ENCODE data around the gene ITGA3.

ITGA3 gene

DNA sequence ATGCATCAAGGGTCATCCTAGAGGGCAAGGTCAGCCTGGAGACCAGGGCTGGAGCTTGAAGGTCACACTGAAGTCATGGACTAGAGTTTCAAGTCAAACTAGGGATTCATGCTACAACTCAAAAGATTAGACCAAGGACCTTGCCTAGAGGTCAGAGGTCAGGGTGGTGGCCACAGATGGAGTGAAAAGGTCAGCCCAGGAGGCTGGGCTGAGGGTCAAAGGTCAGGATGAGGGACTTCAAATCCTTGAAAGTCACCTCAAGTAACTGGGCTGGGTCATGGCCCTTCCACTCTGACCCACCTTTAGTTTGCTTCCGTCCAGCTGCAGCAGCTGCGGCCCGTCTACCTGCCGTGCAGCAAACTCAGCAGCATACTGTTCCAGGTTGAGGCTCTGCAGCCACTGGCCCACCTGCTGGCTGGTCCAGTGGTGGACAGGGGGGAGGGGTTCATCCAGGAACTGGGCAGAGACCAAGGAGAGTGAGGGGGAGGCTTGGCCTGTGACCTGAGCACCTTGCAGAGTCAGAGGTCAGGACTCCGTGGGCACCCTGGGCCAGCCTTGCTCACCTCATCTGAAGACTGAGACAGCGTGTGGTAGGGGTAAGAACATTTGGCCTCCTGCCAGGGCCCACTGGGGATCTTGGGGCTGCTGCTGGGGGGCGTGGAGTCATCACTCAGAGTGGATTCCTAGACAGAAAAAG lies 57.9 kb downstream of the ITGA3 start:
- Histone ChIP-seq H3K27me3 (ENCODE audit: insufficient read depth, low read length) (no peaks in the 10 kb centered on the region), H3K4me2 (ENCODE audit: low read length) (no peak overlapping the region), H3K4me3 (ENCODE audit: low read depth, low read length, poor library complexity, severe bottlenecking) (no peak overlapping the region), H3K27ac (ENCODE audit: low read depth, low read length, poor library complexity, severe bottlenecking) (no peak overlapping the region), H2AFZ (ENCODE audit: low read length) (no peak overlapping the region), H3K9me2 (ENCODE audit: low read depth, low read length) (no peaks in the 10 kb centered on the region), H3K9ac (ENCODE audit: low read length) (no peak overlapping the region), H4K20me1 (ENCODE audit: insufficient read depth, low read length) (no peaks in the 10 kb centered on the region), H3K36me3 (ENCODE audit: insufficient read depth, low read length) (no peaks in the 10 kb centered on the region), H3F3A (ENCODE audit: insufficient read depth, low read length) (no peaks in the 10 kb centered on the region), H3K9me3 (ENCODE audit: low read length) (no peaks in the 10 kb centered on the region), H3K4me1 (ENCODE audit: insufficient read depth, low read length, severe bottlenecking) (no peaks in the 10 kb centered on the region), H3K79me2 (ENCODE audit: insufficient read depth, low read length) (no peaks in the 10 kb centered on the region)
- TF ChIP-seq, protein P1, sequence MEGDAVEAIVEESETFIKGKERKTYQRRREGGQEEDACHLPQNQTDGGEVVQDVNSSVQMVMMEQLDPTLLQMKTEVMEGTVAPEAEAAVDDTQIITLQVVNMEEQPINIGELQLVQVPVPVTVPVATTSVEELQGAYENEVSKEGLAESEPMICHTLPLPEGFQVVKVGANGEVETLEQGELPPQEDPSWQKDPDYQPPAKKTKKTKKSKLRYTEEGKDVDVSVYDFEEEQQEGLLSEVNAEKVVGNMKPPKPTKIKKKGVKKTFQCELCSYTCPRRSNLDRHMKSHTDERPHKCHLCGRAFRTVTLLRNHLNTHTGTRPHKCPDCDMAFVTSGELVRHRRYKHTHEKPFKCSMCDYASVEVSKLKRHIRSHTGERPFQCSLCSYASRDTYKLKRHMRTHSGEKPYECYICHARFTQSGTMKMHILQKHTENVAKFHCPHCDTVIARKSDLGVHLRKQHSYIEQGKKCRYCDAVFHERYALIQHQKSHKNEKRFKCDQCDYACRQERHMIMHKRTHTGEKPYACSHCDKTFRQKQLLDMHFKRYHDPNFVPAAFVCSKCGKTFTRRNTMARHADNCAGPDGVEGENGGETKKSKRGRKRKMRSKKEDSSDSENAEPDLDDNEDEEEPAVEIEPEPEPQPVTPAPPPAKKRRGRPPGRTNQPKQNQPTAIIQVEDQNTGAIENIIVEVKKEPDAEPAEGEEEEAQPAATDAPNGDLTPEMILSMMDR (IDR thresholded peaks at IDR 0.05; ENCODE audit: low read length): no peak
- TF ChIP-seq EZH2 (IDR thresholded peaks at IDR 0.05; ENCODE audit: borderline replicate concordance, low read length): no peak

DNA sequence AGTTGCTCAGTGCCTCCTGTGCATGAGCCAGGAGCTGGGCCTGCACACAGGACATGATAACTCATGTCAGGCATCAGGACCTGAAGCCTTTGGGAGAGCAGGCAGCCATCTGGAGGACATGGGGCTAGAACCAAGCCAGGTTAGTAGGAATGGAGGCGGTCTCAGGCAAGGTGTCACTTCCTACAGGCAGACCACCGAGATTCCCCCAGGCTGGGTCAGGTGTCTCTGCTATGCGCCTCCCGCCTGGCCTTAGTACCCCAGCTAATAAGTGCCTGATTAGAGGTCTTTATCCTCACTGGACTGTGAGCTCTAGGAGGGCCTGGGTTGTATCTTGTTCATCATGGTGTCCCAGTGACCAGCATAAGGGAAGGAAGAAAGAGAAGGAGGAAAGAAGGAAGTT lies 58.5 kb downstream of the ITGA3 start:
- Histone ChIP-seq H3K79me2 (ENCODE audit: insufficient read depth, low read length) (no peaks in the 10 kb centered on the region), H3K4me1 (ENCODE audit: insufficient read depth, low read length, severe bottlenecking) (no peaks in the 10 kb centered on the region), H3K27ac (ENCODE audit: low read depth, low read length, poor library complexity, severe bottlenecking) (no peak overlapping the region), H3K27me3 (ENCODE audit: insufficient read depth, low read length) (no peaks in the 10 kb centered on the region), H3K4me3 (ENCODE audit: low read depth, low read length, poor library complexity, severe bottlenecking) (no peak overlapping the region), H4K20me1 (ENCODE audit: insufficient read depth, low read length) (no peaks in the 10 kb centered on the region), H3K36me3 (ENCODE audit: insufficient read depth, low read length) (no peaks in the 10 kb centered on the region), H3F3A (ENCODE audit: insufficient read depth, low read length) (no peaks in the 10 kb centered on the region), H3K9me3 (ENCODE audit: low read length) (no peaks in the 10 kb centered on the region), H2AFZ (ENCODE audit: low read length) (no peak overlapping the region), H3K9me2 (ENCODE audit: low read depth, low read length) (no peaks in the 10 kb centered on the region), H3K4me2 (ENCODE audit: low read length) (no peak overlapping the region), H3K9ac (ENCODE audit: low read length) (no peak overlapping the region)
- no peak for TF ChIP-seq EZH2 (IDR thresholded peaks at IDR 0.05; ENCODE audit: borderline replicate concordance, low read length)
- TF ChIP-seq, protein P1 (IDR thresholded peaks at IDR 0.05; ENCODE audit: low read length): no peak

DNA sequence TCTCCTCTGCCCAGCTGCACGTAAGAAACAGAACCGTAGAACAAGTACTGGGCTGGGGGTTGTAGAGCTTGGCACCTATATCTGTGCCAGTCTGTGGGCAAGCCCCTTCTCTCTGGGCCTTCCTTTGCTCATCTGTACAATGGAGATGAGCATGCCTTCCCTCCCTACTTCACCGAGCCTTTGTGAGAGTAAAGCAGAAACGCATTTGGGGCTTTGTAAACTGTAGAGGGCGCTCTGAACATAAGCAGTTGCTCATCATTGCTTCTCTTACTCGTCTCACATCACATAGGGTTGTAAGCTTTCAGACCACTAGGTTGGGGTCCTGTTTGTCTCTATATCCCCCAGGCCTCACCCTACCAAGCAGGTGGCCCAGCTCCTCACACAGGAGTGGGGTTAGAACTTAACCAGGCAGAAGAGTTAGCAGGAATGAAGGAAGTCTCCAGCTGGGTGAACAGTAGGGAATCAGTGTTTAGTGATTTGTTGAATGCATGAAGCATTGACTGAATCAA lies 59.0 kb downstream of the ITGA3 start:
- no peak overlapping the region for H3K9ac ChIP-seq (ENCODE audit: low read length)
- no peaks in the 10 kb centered on the region for H3K9me3 ChIP-seq (ENCODE audit: low read length)
- H3K4me1 ChIP-seq (ENCODE audit: insufficient read depth, low read length, severe bottlenecking): no peaks in the 10 kb centered on the region
- no peaks in the 10 kb centered on the region for H3K36me3 ChIP-seq (ENCODE audit: insufficient read depth, low read length)
- no peaks in the 10 kb centered on the region for H3K79me2 ChIP-seq (ENCODE audit: insufficient read depth, low read length)
- H3K27me3 ChIP-seq (ENCODE audit: insufficient read depth, low read length): no peaks in the 10 kb centered on the region
- H4K20me1 ChIP-seq (ENCODE audit: insufficient read depth, low read length): no peaks in the 10 kb centered on the region
- H3F3A ChIP-seq (ENCODE audit: insufficient read depth, low read length): no peaks in the 10 kb centered on the region
- no peaks in the 10 kb centered on the region for H3K9me2 ChIP-seq (ENCODE audit: low read depth, low read length)
- H3K27ac ChIP-seq (ENCODE audit: low read depth, low read length, poor library complexity, severe bottlenecking): no peak overlapping the region
- H3K4me3 ChIP-seq (ENCODE audit: low read depth, low read length, poor library complexity, severe bottlenecking): no peak overlapping the region
- no peak overlapping the region for H3K4me2 ChIP-seq (ENCODE audit: low read length)
- TF ChIP-seq EZH2 (IDR thresholded peaks at IDR 0.05; ENCODE audit: borderline replicate concordance, low read length): no peak
- TF ChIP-seq, protein P1 (IDR thresholded peaks at IDR 0.05; ENCODE audit: low read length): peak; percentile 84
- H2AFZ ChIP-seq (ENCODE audit: low read length): no peak overlapping the region
